Stimulated activated CD4-positive, alpha-beta T cell treated with anti-CD3 and anti-CD28 coated beads, Interleukin-12 subunit alpha, Interleukin-12 subunit beta, amount 100 ng/mL, for 48 hours (primary cell): ENCODE data around the gene VPS72.

Source experiments
- DNase-seq, 3 donors: peaks; one replicate each; pipeline ENCODE4 v3.0.0-alpha.2; 2020; ENCODE audit warnings: low read depth in 2 of 3, low spot score in 1 of 3

The VPS72 gene

DNA sequence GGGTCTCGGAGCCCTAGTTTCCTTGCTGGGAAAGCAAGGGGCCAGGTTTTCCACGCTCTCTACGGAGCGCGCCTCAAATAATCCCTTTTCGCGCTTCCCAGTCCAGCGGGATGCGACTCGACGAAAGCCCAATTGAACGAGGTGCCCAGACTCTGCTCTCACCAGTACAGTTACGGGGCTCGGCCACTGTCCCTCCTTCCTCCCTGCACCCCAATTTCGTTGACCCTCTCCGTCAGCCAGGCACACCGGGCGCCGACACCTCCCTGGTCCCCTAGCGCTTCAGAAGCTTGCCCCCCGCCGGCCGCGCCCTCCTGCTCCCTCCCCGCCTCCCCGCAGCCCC is 44.0 kb downstream of the VPS72 start:
- DNase-seq, result no peak

DNA sequence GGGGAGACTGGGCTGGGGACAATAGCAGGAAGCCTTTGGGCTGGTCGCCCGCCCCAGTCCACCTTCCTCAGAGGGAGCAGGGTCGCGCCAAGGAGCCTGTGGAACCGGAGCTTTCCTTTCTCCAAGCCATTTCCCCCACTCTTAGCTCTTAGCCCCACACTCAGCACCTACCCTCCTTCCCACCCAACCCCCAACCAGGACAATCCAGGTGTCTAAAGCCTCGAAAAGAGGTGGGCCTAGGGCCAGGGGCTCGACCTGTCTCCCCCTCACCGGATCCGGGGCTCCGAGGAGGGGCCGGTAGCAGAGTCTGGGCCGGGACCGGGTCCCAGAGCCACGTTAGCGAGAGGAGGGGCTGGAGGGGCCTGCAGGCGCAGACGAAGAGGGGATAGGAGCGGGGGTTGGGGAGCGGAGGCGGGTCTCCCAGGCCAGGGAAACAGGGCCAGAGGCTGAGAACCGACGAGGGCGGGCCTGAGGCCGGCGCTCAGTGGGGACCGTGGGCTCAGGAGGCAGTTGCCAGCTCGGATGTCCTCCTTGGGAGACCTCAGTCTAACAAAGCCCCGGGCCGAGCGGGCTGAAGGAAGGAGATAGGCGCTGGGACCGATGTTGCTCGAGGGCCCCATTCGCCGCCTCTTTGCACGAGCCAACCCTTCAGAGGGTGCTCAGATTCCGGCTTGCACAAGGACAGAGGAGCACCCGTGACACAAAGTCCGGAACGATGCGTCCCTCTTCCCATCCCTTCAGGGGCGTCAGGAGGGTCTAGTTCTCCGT is 44.5 kb downstream of the VPS72 start:
- DNase-seq, result no peak

DNA sequence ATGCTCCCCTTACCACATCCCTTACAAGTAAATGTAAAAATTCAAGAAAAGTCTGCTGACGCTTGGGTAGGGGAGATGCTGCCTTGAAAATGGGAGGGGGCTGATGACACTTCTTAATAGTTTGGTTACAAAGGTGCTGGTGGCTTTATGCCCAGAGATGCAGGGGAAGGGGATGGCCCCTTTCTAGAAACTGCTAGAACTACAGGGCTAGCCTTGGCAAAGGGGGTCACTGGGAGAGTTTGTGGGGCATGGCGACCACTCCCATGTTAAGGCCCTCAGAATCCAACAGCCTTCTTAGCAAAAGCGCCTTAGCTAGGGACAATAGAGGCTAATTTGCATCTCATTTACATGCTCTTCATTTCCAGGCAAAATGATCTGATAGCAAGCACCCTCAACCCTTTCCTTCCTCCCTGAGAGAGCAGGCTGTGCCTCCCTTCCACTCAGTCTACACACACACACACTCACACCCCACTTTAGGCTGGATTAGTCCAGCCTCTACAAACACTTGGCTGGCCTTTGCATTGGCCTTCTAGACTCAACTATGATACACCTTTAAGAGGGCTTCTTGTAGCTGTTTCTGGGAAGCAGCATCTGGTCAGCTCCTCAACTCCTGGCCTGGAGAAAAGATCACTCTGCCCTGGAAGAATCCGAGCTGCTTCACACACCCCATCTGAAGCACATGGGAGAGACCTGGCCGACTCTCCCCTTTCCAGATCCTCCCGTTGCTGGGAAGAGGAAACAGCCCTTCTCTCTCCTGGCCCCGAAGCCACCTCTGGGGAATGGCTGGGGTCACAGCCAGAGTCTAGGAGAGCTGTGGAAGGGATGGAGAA is 45.3 kb downstream of the VPS72 start:
- DNase-seq, result no peak

DNA sequence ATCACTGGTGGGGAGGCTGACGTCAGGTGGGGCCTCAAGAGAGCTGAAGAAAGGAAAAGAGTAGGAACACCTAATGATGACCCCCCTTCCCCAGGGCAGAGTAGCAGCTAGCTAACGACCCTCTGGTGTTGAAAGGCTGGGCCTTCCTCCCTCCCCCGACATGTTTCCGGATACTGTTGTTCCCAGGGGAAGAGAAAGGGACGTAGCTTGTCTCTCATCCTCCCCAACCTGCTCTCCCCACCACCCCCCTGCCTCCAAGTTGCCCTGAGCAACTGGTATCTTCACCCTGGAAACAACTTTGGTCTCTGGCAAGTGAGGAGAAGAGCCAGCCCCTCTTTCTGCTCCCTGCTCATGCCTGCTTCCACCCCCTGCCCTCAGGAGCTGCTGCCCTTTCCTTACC is 46.0 kb downstream of the VPS72 start:
- no peak for DNase-seq

DNA sequence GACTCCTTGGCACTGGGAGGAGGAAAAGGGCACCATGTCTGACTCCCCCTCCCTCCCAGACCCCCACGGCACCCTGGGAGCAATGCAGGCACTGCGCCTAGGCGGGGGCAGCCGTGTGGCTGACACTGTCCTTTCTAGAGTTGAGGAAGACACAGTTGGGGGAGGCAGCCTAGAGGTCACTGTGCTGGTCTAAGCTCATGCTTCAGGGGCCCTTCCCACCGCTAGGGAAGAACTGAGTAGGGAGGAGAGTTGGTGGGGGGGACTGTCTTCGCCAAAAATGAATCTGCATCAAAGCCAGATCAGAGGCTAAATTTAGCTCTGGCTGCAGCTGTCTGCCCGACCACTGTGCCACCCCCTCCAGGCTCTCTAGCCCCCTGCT is 47.0 kb downstream of the VPS72 start:
- no peak for DNase-seq

DNA sequence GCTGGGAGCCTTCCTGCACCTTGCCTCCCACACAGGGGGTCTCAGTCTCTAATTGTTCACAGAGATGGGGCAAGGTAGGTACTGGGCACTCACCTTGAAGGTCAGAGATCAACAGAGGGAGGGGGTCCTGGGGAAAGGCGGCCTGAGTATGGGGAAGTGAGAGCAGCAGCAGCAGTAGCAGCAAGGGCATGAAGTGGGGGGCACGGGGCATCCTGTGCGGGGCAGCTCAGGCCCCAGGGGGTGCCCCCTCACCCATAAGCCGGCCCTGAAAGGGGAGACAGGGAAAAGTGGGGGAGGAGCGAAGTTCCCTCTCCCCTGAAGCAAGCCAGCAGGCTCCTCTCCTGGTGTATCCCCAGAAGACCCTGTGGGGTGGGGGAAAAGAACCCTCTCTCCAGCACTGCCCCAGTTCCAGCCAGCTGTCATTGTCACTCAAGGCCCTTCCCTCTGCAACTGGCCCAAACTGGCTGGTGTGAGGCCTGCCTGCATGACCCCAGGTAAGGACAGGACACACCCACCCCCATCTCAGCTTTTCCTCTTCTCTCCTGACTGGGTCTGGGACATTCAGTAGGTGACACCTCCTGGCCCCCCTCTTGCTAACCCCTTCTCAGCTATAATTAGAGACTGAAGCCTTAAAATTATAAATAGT is 47.5 kb downstream of the VPS72 start:
- no peak for DNase-seq

DNA sequence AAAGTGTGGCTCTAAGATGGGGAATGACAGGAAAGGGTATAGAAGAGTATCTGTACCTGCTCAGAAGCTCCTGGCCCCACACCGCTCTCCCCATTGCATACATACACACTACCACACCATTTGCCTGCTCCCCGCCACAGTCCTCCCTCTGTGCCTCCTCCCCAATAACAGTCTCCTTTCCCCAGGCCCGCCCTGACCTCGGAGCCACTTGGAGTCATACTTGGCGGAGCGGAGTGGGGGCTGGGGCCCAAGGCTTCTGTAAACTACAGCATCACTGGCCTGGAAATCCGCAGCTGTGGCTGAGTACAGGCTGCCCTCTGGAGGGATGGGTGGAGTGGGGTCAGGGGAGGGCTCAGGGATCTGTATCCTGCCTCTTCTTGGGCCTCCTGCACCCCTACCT is 52.2 kb downstream of the VPS72 start:
- DNase-seq, result no peak

DNA sequence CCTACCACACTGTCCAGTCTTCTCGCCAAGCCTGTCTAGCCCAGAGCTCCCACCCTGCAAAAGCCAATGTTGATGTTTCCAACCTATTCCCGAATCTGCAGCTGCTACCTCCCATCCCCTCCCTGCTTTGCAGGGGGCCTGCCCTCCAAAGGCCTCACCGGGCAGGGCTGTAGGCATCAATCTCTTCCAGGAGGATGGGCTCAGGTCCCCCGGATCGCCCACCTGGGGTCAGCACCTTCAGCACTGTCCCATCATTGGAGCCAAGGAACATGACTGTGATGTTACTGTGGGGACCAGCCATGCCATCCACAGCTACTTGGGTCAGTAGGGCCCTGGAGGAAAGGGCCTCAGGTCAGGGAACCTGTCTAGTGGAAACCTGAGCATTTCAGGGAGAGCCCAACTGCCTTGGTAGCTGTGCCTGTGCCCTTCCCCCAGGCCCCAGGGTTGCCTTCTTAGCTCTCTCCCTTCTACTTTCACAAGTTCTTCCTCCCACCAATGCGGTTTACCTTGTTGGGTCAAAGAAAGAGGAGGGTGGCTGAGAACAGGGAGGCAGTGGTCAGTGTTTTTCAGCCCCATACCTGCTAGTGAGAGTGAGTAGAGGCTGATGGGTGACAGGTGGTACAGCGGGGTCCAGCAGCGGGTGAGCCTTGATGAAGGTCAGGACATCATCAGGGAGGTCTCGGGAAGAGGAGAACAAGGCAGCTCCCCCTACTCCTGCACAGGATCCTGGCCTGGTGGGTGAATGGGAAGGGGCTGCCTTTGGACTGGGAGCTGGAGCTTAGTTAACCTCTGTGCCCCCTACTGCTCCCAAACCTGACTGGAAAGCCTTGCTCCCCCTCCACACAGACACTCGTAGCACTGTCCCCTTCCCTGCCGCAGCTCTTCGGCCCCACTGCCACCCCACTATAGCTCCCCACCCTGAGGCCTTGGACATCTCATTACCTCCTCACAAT is 54.3 kb downstream of the VPS72 start:
- no peak for DNase-seq

DNA sequence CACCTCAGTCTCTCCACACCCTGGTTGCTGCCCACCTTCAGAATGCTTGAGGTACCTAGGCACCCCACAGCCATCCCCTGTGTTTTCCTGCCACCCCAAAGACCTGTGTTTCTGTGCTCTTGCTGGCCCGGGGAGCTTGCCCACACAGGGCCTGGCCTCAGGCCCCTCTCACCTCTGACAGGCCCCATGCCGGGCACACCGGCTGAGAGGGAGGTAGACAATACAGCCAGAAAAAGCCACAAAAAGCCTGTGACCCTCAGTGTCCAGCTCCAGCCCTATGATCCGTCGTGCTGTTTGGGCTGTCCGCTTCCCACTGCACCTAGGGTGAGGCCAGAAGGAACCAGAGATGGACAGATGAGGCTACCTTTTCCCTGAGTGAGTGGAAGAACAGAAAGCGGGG is 55.0 kb downstream of the VPS72 start:
- DNase-seq, result no peak

DNA sequence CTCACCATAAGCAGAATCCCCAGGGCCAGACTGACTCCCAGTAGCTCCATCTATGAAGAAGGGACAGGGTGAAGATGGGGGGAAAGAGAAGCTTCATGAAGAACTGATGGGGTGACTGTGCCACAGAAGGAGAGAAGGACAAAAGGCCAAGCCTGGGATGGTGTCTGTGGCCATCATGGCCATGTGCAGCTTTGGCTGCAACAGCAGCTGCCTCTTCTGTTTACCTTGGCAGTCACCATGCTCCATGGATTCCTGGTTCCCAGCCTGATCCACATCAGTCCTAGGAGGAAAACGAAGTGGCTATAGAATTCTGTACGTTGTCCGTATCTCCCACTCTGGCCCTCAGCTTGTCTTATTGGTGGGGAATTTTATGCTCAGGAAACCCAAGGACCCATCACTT is 55.6 kb downstream of the VPS72 start:
- no peak for DNase-seq

DNA sequence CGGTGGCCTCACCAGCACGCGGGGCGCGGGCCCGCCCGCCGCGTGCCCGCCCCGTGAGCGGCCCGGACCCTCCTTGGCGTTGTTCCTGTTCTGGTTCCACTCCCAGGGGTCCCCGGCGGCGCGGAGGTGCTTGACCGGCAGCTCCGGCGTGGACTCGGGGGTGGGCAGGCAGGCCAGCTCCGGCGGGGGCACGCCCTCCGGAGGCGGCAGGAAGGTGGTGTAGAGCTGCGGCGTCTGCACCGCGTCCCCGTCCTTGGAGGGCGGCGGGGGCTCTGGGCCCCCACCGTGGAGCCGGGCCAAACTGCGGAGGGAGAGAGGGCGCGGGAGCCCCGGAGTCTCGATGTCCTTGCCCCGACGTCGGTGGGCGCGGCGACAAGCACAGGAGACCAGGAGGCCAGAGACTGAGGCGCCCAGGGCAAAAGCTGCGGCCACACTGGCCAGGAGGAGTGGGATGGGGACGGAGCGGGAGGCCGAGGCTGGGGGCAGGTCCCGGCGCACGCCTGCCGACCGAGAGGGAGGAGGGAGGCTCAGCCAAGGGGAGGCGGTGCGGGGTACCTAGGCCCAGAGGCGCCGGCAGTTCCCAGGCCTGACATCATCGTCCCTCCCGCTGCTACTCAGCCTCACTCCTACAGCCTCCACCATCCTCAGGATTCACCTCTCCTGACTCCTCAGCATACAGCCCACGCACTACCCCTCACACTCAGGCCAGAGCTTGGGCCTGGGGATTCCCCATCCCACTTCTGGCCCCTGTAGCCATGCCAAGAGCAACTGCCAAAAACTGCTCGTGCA is 56.8 kb downstream of the VPS72 start:
- DNase-seq, result no peak

DNA sequence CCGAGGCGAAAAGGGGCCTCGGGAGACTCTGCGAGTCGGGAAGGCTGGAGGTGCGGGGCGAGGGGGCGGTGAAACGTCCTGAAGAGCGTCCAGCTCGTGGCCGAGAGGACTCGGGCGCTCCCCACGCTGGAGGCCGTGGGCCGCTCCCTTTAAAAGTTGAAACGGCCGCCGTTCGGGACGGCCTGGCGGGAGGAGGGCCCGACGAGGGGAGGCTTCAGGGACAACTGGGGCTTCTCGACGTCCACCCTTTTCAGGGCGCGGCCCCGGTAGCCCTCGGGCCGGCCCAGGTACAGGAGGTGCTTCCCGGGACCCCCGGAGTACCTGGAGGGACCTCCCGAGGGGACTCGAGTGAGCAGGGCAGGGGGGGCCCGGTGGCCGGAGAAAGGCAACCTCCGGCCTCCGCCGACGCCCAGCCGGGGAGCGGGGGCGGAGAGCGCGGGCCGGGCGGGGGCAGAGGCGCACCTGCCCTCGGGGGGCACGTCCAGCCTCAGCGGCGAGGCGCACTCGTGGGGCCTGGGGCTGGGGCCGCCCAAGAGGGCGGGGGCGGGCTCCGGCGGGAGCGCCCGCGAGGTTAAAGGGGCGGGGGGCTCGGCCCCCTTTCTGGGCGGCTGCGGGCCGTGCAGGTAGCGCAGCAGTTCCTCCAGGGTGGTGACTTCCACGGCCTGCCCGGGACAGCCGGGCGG is 57.5 kb downstream of the VPS72 start:
- no peak for DNase-seq

DNA sequence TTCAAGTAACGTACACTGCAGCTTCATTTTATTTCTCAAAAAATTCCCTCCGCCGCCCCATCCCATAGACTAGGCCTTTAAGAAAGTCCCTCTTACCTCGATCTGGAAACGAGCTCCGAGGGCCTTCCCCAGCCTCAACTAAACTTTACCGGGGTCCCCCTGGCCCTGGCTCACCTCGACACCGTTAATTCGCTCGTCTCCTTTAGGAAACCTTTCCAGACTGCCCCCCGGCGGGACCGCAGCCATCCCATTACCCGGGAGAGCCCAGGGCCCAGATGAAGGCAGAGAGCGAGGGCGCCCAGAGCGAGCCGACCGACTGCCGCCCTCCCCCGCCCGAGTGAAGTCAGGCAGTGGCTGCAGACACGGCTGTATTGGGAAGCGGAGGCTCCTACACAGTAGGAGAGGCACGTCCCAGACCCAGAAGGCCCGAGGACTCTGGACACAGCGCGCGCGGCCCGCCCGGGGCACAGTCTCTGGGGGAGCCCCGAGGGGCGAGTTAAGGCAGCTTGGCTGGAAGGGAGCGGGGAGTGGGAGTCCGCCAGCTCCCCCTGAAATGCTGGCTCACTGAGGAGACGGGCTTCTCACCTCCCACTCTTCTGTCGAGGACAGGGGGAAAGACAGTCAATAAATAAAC is 58.2 kb downstream of the VPS72 start:
- no peak for DNase-seq

DNA sequence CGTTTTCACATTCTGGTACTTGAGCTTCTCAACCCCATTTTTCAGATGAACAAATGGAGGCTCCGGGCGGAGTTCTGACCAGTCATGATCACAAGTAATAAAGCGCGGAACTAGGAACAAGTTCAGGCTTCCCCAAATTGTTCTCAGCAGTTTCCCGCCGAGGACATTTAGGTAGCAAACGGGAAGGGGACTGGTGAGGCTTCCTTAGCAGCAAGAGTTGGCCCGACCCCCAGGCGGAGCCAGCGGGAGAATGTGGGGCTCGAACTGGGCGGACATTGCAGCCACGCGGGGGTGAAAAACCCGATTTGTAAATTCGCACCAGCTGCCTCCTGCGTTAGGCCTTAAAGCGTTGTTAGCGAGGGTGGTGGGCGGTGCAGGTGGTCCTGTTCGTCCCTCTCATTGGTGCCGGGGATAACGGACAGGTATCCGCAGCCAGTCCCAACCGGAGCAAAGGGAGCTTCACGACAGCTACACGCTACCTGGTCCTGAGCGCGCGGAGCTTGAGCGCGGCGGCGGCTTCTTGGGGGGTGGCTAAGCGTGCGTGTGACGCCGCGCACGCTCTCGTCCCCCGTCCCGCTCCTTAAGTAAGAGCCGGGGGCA is 58.9 kb downstream of the VPS72 start:
- peak; percentile 79 to 81 (median 79) for DNase-seq

DNA sequence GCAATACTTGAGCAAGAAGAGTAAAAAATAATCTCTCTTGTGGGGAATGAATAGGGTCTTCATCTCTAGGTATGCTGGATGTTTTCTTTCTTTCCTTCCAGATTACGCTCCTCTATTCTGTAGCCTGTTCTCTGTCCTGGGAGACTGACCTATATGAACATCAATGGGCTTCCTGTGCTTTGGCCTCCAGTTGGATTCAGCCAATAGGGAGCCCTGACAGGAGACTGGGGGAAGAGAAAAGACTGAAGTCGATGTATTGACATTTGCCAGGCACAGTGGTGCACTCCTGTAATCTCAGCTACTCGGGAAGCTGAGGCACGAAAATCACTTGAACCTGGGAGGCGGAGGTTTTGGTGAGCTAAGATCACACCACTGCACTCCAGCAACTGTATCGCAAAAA is 61.2 kb downstream of the VPS72 start:
- no peak for DNase-seq
